Neural cell (in vitro differentiated cells): Measurements from ENCODE around the gene ADAMTS17. TPM values are rescaled to one million over a fixed set of nuclear protein-coding genes. Genes with fewer than 3 reads are reported as not detected.

ENCODE experiments used
- H2AFZ ChIP-seq: fragments of 200-600, 300-800 bp; sonication (generic), shearing (Covaris generic); 2 replicates; pipeline ENCODE4 v1.6.0; 2014; ENCODE audit warnings: low read depth, mild to moderate bottlenecking, antibody characterized with exemption, low read length, moderate library complexity
- H3F3A ChIP-seq: fragments of 200-600 bp; shearing (Covaris generic); 2 replicates; pipeline ENCODE4 v1.6.1; 2016; ENCODE audit warnings: mild to moderate bottlenecking, moderate library complexity, mixed read lengths, antibody characterized with exemption, low read length; ENCODE audit not compliant: insufficient read depth, poor library complexity, severe bottlenecking
- H3K27ac ChIP-seq: fragments of 200-600, 300-800 bp; sonication (generic), shearing (Covaris generic); 2 replicates; pipeline ENCODE4 v1.5.1; 2014; ENCODE audit warnings: mild to moderate bottlenecking, low read length, moderate library complexity
- H3K27me3 ChIP-seq: fragments of 300-800, 200-600 bp; sonication (generic), shearing (Covaris generic); 2 replicates; pipeline ENCODE4 v1.6.0; 2014; ENCODE audit warnings: mild to moderate bottlenecking, low read depth, low read length, moderate library complexity; ENCODE audit not compliant: insufficient read depth
- H3K36me3 ChIP-seq: fragments of 300-800, 200-600 bp; sonication (generic), shearing (Covaris generic); 2 replicates; pipeline ENCODE4 v1.5.1; 2014; ENCODE audit warnings: mild to moderate bottlenecking, antibody characterized with exemption, low read length, moderate library complexity; ENCODE audit not compliant: insufficient read depth
- H3K4me2 ChIP-seq: fragments of 300-800, 200-600 bp; sonication (generic), shearing (Covaris generic); 2 replicates; pipeline ENCODE4 v1.6.0; 2014; ENCODE audit warnings: mild to moderate bottlenecking, low read length
- H3K4me3 ChIP-seq: fragments of 300-800, 200-600 bp; sonication (generic), shearing (Covaris generic); 2 replicates; pipeline ENCODE4 v1.5.1; 2014; ENCODE audit warnings: mild to moderate bottlenecking, low read length, moderate library complexity
- H3K79me2 ChIP-seq: fragments of 200-600 bp; shearing (Covaris generic); replicated peaks from 2 replicates; pipeline ENCODE4 v1.6.0; 2014; ENCODE audit warnings: mild to moderate bottlenecking, low read length, moderate library complexity; ENCODE audit not compliant: insufficient read depth
- H3K9ac ChIP-seq: fragments of 300-800, 200-600 bp; sonication (generic), shearing (Covaris generic); 2 replicates; pipeline ENCODE4 v1.6.1; 2016; ENCODE audit warnings: mild to moderate bottlenecking, low read length, mixed read lengths
- H3K9me2 ChIP-seq: fragments of 200-600 bp; shearing (Covaris generic); 2 replicates; pipeline ENCODE4 v1.6.1; 2016; ENCODE audit warnings: mild to moderate bottlenecking, low read length, mixed read lengths; ENCODE audit not compliant: insufficient read depth
- H3K9me3 ChIP-seq: fragments of 200-600, 300-800 bp; sonication (generic), shearing (Covaris generic); 2 replicates; pipeline ENCODE4 v1.6.1; 2016; ENCODE audit warnings: mild to moderate bottlenecking, mixed run types, low read length, moderate library complexity, mixed read lengths
- H4K20me1 ChIP-seq: fragments of 200-600 bp; shearing (Covaris generic); 2 replicates; pipeline ENCODE4 v1.6.1; 2016; ENCODE audit warnings: mild to moderate bottlenecking, mixed run types; ENCODE audit not compliant: insufficient read depth
- CTCF ChIP-seq: fragments of 450-650 bp; IDR thresholded peaks from 2 replicates; pipeline ENCODE4 v1.5.1; 2014; ENCODE audit warnings: antibody characterized with exemption, mild to moderate bottlenecking, moderate library complexity; ENCODE audit not compliant: poor library complexity, severe bottlenecking
- EP300 ChIP-seq: fragments of 450-650 bp; conservative IDR thresholded peaks from 2 replicates; pipeline ENCODE4 v1.6.1; 2014; ENCODE audit warnings: antibody characterized with exemption, mild to moderate bottlenecking, moderate library complexity; ENCODE audit not compliant: poor library complexity, severe bottlenecking
- EZH2 ChIP-seq: fragments of 200-600, 300-800 bp; shearing (Covaris generic), sonication (generic); IDR thresholded peaks from 2 replicates; pipeline ENCODE4 v1.6.1; 2014; ENCODE audit warnings: antibody characterized with exemption, low read length, borderline replicate concordance, mild to moderate bottlenecking; ENCODE audit not compliant: insufficient read depth, poor library complexity, severe bottlenecking
- MXI1 ChIP-seq: fragments of 450-650 bp; conservative IDR thresholded peaks from 2 replicates; pipeline ENCODE4 v1.6.1; 2014; ENCODE audit warnings: antibody characterized with exemption, mild to moderate bottlenecking; ENCODE audit not compliant: poor library complexity, severe bottlenecking
- POLR2AphosphoS5 ChIP-seq: IDR thresholded peaks from 2 replicates; pipeline ENCODE4 v1.6.1; 2012
- RAD21 ChIP-seq: fragments of 450-650 bp; conservative IDR thresholded peaks from 2 replicates; pipeline ENCODE4 v1.6.1; 2014; ENCODE audit warnings: antibody characterized with exemption, mild to moderate bottlenecking, moderate library complexity
- REST ChIP-seq: IDR thresholded peaks from 2 replicates; pipeline ENCODE4 v1.6.1; 2012; ENCODE audit warnings: borderline replicate concordance
- SMC3 ChIP-seq: fragments of 450-650 bp; conservative IDR thresholded peaks from 2 replicates; pipeline ENCODE4 v1.6.1; 2014; ENCODE audit warnings: antibody characterized with exemption, mild to moderate bottlenecking, moderate library complexity; ENCODE audit not compliant: poor library complexity
- TAF1 ChIP-seq: IDR thresholded peaks from 2 replicates; pipeline ENCODE4 v1.6.1; 2012; ENCODE audit warnings: low read depth
- polyA plus RNA-seq: library from polyadenylated mRNA; depleted of rRNA; stranded (reverse); fragments of >200 nt; gene quantifications from 2 replicates; pipeline ENCODE4 v1.2.3, GENCODE V29; 2014

The ADAMTS17 gene
- polyA plus RNA-seq, 1 donor from 2014 or later: 0.04 TPM

- no peak for TF ChIP-seq EP300
- no peak for TF ChIP-seq RAD21
- no peak for TF ChIP-seq SMC3
- no peak for TF ChIP-seq TAF1
- no peak for TF ChIP-seq EZH2
- TF ChIP-seq REST: no peak
- no peak for TF ChIP-seq MXI1
- no peak for TF ChIP-seq POLR2AphosphoS5
- no peak for TF ChIP-seq CTCF
- H3K27ac ChIP-seq: no peak overlapping the region
- H3K79me2 ChIP-seq: no peaks in the 10 kb centered on the region
- H3K9me3 ChIP-seq: no peaks in the 10 kb centered on the region
- no peak overlapping the region for H3K4me3 ChIP-seq
- no peaks in the 10 kb centered on the region for H3K36me3 ChIP-seq
- H4K20me1 ChIP-seq: no peaks in the 10 kb centered on the region
- no peaks in the 10 kb centered on the region for H3K27me3 ChIP-seq
- H2AFZ ChIP-seq: no peak overlapping the region
- no peak overlapping the region for H3K9ac ChIP-seq
- no peak overlapping the region for H3K4me2 ChIP-seq
- H3F3A ChIP-seq: no peaks in the 10 kb centered on the region
- H3K9me2 ChIP-seq: no peaks in the 10 kb centered on the region
Observed at GRCh38 chr15:99994849-99995248, 346.9 kb downstream of the ADAMTS17 start.

GRCh38 chr15:99993681-99994131 lies 348.1 kb downstream of the ADAMTS17 start:
- no peak overlapping the region for H2AFZ ChIP-seq
- no peaks in the 10 kb centered on the region for H3K27me3 ChIP-seq
- no peaks in the 10 kb centered on the region for H3K79me2 ChIP-seq
- TF ChIP-seq POLR2AphosphoS5: no peak
- no peak for TF ChIP-seq TAF1
- no peak for TF ChIP-seq RAD21
- no peak for TF ChIP-seq EZH2
- no peak for TF ChIP-seq EP300
- TF ChIP-seq REST: no peak
- no peak for TF ChIP-seq MXI1
- no peak for TF ChIP-seq SMC3
- TF ChIP-seq CTCF: no peak
- H3K4me2 ChIP-seq: no peak overlapping the region
- H3F3A ChIP-seq: no peaks in the 10 kb centered on the region
- no peak overlapping the region for H3K4me3 ChIP-seq
- H3K36me3 ChIP-seq: no peaks in the 10 kb centered on the region
- H4K20me1 ChIP-seq: no peaks in the 10 kb centered on the region
- H3K27ac ChIP-seq: no peak overlapping the region
- no peak overlapping the region for H3K9ac ChIP-seq
- H3K9me3 ChIP-seq: no peaks in the 10 kb centered on the region
- no peaks in the 10 kb centered on the region for H3K9me2 ChIP-seq
